ENCODE measurements around the gene PKP3. TPM values are rescaled to one million over a fixed set of nuclear protein-coding genes. Genes with fewer than 3 reads are reported as not detected.

PKP3 gene
- total RNA-seq, 2 experiments from 2014 or later, result not detected

DNA sequence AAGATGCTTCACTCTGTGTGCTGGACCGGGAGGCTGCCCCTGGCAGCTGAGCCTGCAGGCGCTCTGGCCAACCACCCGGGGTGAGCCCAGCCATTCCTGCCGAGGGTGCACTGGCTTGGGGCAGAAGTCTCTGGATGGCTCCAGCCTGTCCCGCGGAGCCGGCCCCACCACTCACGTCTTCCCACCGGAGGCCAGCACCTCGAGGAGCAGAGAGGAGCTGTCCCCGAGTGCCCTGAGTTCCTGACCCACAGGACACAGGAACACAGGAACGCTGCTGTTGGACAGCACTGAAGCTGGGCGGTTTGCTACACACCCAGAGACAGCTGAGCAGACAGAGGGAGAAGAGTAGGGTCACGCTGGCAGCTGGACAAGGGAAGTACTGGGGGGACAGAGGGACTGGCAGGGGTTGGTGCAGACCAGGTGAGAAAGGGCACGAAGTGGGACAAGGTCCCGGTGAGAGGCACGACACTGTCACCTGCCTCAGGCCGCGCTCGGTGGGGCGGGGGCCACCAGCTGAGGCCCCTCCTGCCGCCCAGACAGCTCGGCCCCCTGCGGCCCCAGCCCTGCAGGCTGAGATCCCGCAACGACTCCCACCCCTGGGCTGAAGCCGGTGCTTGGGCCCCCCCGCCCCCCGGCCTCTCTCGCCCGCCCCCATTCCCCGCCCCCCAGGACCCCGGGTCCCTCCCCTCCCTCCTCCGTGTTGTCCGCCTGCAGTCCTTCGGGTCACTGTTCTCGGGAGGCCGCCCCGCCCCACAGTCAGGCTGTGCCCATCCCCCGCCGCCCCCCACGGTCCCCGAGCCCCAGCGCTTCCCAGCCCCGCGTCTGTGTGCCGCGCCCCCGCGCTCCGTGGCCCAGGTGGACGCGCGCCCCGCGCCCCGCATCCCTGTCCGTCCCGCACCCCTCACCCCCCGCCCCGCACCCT lies 25.3 kb upstream of the PKP3 start:
- no peak overlapping the region for H3K4me2 ChIP-seq (ENCODE audit: low read length)

DNA sequence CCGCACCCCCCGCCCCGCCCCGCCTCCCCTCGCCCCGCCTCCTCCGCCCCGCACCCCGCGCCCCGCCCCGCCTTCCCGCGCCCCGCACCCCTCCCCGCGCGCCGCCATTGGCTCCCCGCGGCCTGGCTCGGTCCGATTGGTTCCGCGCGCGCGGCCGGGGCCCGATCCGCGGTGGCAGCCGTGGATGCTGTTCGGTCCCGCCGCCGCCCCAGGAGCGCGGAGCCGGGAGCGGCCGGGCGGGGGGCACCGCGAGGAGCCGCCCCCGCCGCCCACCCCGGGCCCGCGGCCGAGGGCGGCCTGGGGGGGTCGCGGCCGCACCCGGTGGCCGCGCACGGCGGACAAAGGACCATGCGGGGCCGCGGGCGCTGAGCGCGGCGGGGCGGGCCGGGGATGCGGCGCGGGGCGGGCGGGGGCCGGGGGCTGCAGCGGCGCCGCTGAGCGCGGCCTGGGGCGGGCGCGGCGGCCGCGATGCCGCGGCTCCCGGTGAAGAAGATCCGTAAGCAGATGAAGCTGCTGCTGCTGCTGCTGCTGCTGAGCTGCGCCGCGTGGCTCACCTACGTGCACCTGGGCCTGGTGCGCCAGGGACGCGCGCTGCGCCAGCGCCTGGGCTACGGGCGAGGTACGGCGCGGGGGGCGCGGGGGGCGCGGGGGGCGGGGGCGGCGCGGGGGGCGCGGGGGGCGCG lies 24.5 kb upstream of the PKP3 start, which contains the start of gene B4GALNT4:
B4GALNT4 (plus strand) TSS at position 164 of the 683 bp plus-strand sequence; CDS start at position 469, 305 bp downstream.
- no peak within 1 kb of the TSS for H2AFZ ChIP-seq (ENCODE audit: low read length)
- ChIA-PET CTCF (ENCODE audit: unreplicated experiment) (no interaction called here), POLR2A (no interaction called here)
- H3K4me3 ChIP-seq (ENCODE audit: low read depth, low read length, poor library complexity, severe bottlenecking), result no peak within 1 kb of the TSS
- no peaks in the 10 kb centered on the region for H3K4me1 ChIP-seq (ENCODE audit: insufficient read depth, low read length, poor library complexity, severe bottlenecking)
- TF ChIP-seq EZH2phosphoT487 (IDR thresholded peaks at IDR 0.05; ENCODE audit: borderline replicate concordance, low read depth, low read length), result no peak
- TF ChIP-seq, protein P1, sequence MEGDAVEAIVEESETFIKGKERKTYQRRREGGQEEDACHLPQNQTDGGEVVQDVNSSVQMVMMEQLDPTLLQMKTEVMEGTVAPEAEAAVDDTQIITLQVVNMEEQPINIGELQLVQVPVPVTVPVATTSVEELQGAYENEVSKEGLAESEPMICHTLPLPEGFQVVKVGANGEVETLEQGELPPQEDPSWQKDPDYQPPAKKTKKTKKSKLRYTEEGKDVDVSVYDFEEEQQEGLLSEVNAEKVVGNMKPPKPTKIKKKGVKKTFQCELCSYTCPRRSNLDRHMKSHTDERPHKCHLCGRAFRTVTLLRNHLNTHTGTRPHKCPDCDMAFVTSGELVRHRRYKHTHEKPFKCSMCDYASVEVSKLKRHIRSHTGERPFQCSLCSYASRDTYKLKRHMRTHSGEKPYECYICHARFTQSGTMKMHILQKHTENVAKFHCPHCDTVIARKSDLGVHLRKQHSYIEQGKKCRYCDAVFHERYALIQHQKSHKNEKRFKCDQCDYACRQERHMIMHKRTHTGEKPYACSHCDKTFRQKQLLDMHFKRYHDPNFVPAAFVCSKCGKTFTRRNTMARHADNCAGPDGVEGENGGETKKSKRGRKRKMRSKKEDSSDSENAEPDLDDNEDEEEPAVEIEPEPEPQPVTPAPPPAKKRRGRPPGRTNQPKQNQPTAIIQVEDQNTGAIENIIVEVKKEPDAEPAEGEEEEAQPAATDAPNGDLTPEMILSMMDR (conservative IDR thresholded peaks at IDR 0.05; ENCODE audit: low read length), result no peak
- no peaks in the 10 kb centered on the region for H4K20me1 ChIP-seq (ENCODE audit: insufficient read depth, low read length)
- no peaks in the 10 kb centered on the region for H3K9me2 ChIP-seq (ENCODE audit: insufficient read depth, low read length)
- no peak within 1 kb of the TSS for H3K27ac ChIP-seq (ENCODE audit: low read depth, low read length, poor library complexity, severe bottlenecking)
- no peak for DNase-seq (ENCODE audit: low spot score)
- no peak within 1 kb of the TSS for H3K4me2 ChIP-seq (ENCODE audit: low read length)
- H3K9me3 ChIP-seq (ENCODE audit: low read length), result no peaks in the 10 kb centered on the region
- intact Hi-C loops (cut with micrococcal nuclease; ENCODE audit: unreplicated experiment), result no loop called here
- H3K79me2 ChIP-seq (ENCODE audit: insufficient read depth, low read depth, low read length), result no peaks in the 10 kb centered on the region
- BruUV-seq (replicated peaks), result no TSS peak
- H3K36me3 ChIP-seq (ENCODE audit: insufficient read depth, low read length), result no peaks in the 10 kb centered on the region

More for the DNA sequence above, 25.3 kb upstream of the PKP3 start:
- no TSS peak for BruUV-seq (replicated peaks)
- intact Hi-C loops (cut with micrococcal nuclease; ENCODE audit: unreplicated experiment), result no loop called here
- ChIA-PET POLR2A (no interaction called here), CTCF (ENCODE audit: unreplicated experiment) (no interaction called here)
- no peaks in the 10 kb centered on the region for H3K9me3 ChIP-seq (ENCODE audit: low read length)
- DNase-seq (ENCODE audit: low spot score), result no peak
- no peak overlapping the region for H3K27ac ChIP-seq (ENCODE audit: low read depth, low read length, poor library complexity, severe bottlenecking)
- no peak overlapping the region for H2AFZ ChIP-seq (ENCODE audit: low read length)
- H3K9me2 ChIP-seq (ENCODE audit: insufficient read depth, low read length), result no peaks in the 10 kb centered on the region
- no peaks in the 10 kb centered on the region for H3K36me3 ChIP-seq (ENCODE audit: insufficient read depth, low read length)
- no peaks in the 10 kb centered on the region for H3K4me1 ChIP-seq (ENCODE audit: insufficient read depth, low read length, poor library complexity, severe bottlenecking)
- H3K79me2 ChIP-seq (ENCODE audit: insufficient read depth, low read depth, low read length), result no peaks in the 10 kb centered on the region
- TF ChIP-seq, protein P1 (conservative IDR thresholded peaks at IDR 0.05; ENCODE audit: low read length), result no peak
- no peaks in the 10 kb centered on the region for H4K20me1 ChIP-seq (ENCODE audit: insufficient read depth, low read length)
- H3K4me3 ChIP-seq (ENCODE audit: low read depth, low read length, poor library complexity, severe bottlenecking), result no peak overlapping the region
